ENCODE results near the gene GOSR2. TPM values are rescaled to one million over a fixed set of nuclear protein-coding genes. Genes with fewer than 3 reads are reported as not detected.

GOSR2 gene
- total and polyA plus RNA-seq, 2 of the 4 experiments (the other 2 are of a cell fraction) = 63.4 to 75.6 TPM

DNA sequence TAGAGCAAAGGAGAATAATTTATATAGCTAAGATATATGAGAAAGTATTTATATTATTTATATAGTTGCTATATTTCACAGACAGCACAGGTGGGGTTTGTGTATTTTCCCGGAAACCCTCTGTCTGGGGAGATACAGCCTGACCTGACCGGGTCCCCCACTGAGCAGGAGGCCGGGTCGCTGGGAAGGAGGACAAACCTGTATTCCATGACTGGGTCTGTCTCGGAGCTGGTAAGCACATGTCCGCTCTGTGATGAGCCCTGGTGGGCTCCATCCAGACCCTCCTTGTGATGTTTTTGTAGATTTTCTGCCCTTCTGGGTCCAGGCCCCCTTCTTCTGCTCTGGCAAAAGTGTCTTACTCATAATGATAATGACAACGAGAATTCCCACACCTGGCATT, 43.9 kb upstream of the GOSR2 start:
- Histone ChIP-seq H4K5ac (ENCODE audit: low read depth, low read length) (no peak overlapping the region), H2BK5ac (ENCODE audit: low read depth, low read length, poor library complexity, severe bottlenecking) (no peak overlapping the region), H2AK9ac (replicated peaks; ENCODE audit: low read depth, low read length, poor library complexity) (no peak overlapping the region), H4K8ac (ENCODE audit: low read depth in 2 of 2, low read length in 2 of 2) (no peak overlapping the region), H2BK15ac (ENCODE audit: low read depth, low read length) (no peak overlapping the region), H2BK20ac (ENCODE audit: low read depth, low read length) (no peak overlapping the region), H3K9me1 (ENCODE audit: insufficient read depth, low read length) (no peaks in the 10 kb centered on the region), H3K4me2 (ENCODE audit: low read depth, low read length) (no peak overlapping the region), H2BK120ac (ENCODE audit: low read depth, low read length) (no peak overlapping the region), H3K4ac (ENCODE audit: low read depth, low read length) (no peak overlapping the region), H3K18ac (ENCODE audit: low read depth, low read length) (no peak overlapping the region), H2AFZ (replicated peaks; ENCODE audit: low read length, poor library complexity) (no peak overlapping the region), H3K79me1 (ENCODE audit: low read depth in 1 of 2, low read length in 2 of 2) (no peaks in the 10 kb centered on the region), H3K56ac (ENCODE audit: extremely low read depth, insufficient read depth, low read length) (no peak overlapping the region), H3K27me3 (ENCODE audit: control insufficient read depth, insufficient read depth, low read length) (peaks cover 42% of the 10 kb centered on the region), H2AK5ac (ENCODE audit: low read depth, low read length) (no peak overlapping the region), H3K9ac (ENCODE audit: low read depth, low read length) (no peak overlapping the region), H3K4me3 (ENCODE audit: insufficient read depth, low read depth, low read length) (no peak overlapping the region), H4K20me1 (ENCODE audit: insufficient read depth, low read length) (no peaks in the 10 kb centered on the region), H3K14ac (replicated peaks; ENCODE audit: low read depth, low read length) (no peak overlapping the region), H3K23ac (ENCODE audit: low read depth, low read length) (no peak overlapping the region), H3K9me3 (ENCODE audit: control insufficient read depth, insufficient read depth, low read length) (no peaks in the 10 kb centered on the region), H3K27ac (ENCODE audit: insufficient read depth, low read length) (no peak overlapping the region), H4K91ac (ENCODE audit: insufficient read depth, low read depth, low read length) (no peak overlapping the region), H3K4me1 (ENCODE audit: control insufficient read depth, insufficient read depth, low read length) (no peaks in the 10 kb centered on the region), H3K36me3 (ENCODE audit: control insufficient read depth, insufficient read depth, low read length) (no peaks in the 10 kb centered on the region)
- no TSS peak for BruUV-seq (replicated peaks)
- no CpG with 5 or more reads among the region's 7 CpGs for whole genome bisulfite sequencing, 2 experiments (ENCODE audit: extremely low coverage in 2 of 2, insufficient read length in 1 of 2)
- no peak for TF ChIP-seq CEBPB (IDR thresholded peaks at IDR 0.05; ENCODE audit: low read depth, low read length)
- TF ChIP-seq CHD1 (IDR thresholded peaks at IDR 0.05; ENCODE audit: low read depth, low read length) = no peak
- no peak for TF ChIP-seq MXI1 (IDR thresholded peaks at IDR 0.05; ENCODE audit: borderline replicate concordance, low read depth, low read length)
- TF ChIP-seq RCOR1 (IDR thresholded peaks at IDR 0.05; ENCODE audit: insufficient replicate concordance, low read length) = no peak
- TF ChIP-seq MAFK (IDR thresholded peaks at IDR 0.05; ENCODE audit: low read depth, low read length) = no peak
- TF ChIP-seq, protein P1, sequence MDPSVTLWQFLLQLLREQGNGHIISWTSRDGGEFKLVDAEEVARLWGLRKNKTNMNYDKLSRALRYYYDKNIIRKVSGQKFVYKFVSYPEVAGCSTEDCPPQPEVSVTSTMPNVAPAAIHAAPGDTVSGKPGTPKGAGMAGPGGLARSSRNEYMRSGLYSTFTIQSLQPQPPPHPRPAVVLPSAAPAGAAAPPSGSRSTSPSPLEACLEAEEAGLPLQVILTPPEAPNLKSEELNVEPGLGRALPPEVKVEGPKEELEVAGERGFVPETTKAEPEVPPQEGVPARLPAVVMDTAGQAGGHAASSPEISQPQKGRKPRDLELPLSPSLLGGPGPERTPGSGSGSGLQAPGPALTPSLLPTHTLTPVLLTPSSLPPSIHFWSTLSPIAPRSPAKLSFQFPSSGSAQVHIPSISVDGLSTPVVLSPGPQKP (IDR thresholded peaks at IDR 0.05; ENCODE audit: borderline replicate concordance, low read depth, low read length) = no peak
- no peak for TF ChIP-seq BHLHE40 (IDR thresholded peaks at IDR 0.05; ENCODE audit: low read depth, low read length)
- no peak for TF ChIP-seq NFE2L2 (IDR thresholded peaks at IDR 0.05; ENCODE audit: low read depth, low read length)
- TF ChIP-seq, protein P2, sequence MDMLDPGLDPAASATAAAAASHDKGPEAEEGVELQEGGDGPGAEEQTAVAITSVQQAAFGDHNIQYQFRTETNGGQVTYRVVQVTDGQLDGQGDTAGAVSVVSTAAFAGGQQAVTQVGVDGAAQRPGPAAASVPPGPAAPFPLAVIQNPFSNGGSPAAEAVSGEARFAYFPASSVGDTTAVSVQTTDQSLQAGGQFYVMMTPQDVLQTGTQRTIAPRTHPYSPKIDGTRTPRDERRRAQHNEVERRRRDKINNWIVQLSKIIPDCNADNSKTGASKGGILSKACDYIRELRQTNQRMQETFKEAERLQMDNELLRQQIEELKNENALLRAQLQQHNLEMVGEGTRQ (IDR thresholded peaks at IDR 0.05; ENCODE audit: low read depth, low read length) = no peak
- TF ChIP-seq RAD21 (IDR thresholded peaks at IDR 0.05; ENCODE audit: low read length) = no peak
- TF ChIP-seq SMC3 (IDR thresholded peaks at IDR 0.05; ENCODE audit: low read depth, low read length) = no peak
- TF ChIP-seq, protein P3, sequence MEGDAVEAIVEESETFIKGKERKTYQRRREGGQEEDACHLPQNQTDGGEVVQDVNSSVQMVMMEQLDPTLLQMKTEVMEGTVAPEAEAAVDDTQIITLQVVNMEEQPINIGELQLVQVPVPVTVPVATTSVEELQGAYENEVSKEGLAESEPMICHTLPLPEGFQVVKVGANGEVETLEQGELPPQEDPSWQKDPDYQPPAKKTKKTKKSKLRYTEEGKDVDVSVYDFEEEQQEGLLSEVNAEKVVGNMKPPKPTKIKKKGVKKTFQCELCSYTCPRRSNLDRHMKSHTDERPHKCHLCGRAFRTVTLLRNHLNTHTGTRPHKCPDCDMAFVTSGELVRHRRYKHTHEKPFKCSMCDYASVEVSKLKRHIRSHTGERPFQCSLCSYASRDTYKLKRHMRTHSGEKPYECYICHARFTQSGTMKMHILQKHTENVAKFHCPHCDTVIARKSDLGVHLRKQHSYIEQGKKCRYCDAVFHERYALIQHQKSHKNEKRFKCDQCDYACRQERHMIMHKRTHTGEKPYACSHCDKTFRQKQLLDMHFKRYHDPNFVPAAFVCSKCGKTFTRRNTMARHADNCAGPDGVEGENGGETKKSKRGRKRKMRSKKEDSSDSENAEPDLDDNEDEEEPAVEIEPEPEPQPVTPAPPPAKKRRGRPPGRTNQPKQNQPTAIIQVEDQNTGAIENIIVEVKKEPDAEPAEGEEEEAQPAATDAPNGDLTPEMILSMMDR (conservative IDR thresholded peaks at IDR 0.05; ENCODE audit: low read depth, low read length) = no peak
- TF ChIP-seq FOS (IDR thresholded peaks at IDR 0.05; ENCODE audit: low read depth, low read length) = no peak
- TF ChIP-seq MAZ (IDR thresholded peaks at IDR 0.05; ENCODE audit: borderline replicate concordance, low read depth, low read length) = no peak
- no peak for TF ChIP-seq POLR2A (IDR thresholded peaks at IDR 0.05; ENCODE audit: low read depth, low read length)
- CTCF ChIA-PET = no interaction called here
- in situ Hi-C loops (cut with MboI; ENCODE audit: low sequenced_read_pairs) = no loop called here
- intact Hi-C loops (cut with micrococcal nuclease) = no loop called here
- ATAC-seq (ENCODE audit: low read depth) (no peak), DNase-seq (no peak)
- POLR2A ChIA-PET (ENCODE audit: unreplicated experiment) = no interaction called here
- dilution Hi-C loops (cut with HindIII; ENCODE audit: low sequenced_read_pairs, unreplicated experiment) = no loop called here
